Sciatic nerve (tissue), 2 donors: ENCODE results near the gene WDFY4. TPM values are rescaled to one million over a fixed set of nuclear protein-coding genes. Genes with fewer than 3 reads are reported as not detected.

Experiments
- ATAC-seq: fragments of 200-7000 bp; cut with Tn5 transposase; one replicate; pipeline ENCODE4 v1.9.1; 2020; ENCODE audit warnings: mild to moderate bottlenecking, moderate library complexity
- DNase-seq: peaks from one replicate; pipeline ENCODE4 v3.0.0-alpha.2; 2020; ENCODE audit warnings: low spot score
- intact Hi-C: fragments of 100-400 bp; cut with DNase I; formaldehyde crosslinking; loops from one replicate; pipeline ENCODE4 v1.14.2; 2022
- total RNA-seq: library from RNA; stranded (reverse); fragmentation: NEBNext Ultra II Directional; extraction: Animal tissue kit (Norgen Biotek cat#: 25700); gene quantifications from one replicate; pipeline ENCODE4 v1.2.1, GENCODE V29; 2021
- donor health status: DM: no; HTN: no; CAD: no.
- donor health status: DM: no; HTN: no; CAD: no.

Gene WDFY4
- total RNA-seq, 1 donor from 2014 or later, result 8.6 TPM

- intact Hi-C loops, result no loop called here
- ATAC-seq, result no peak
- DNase-seq, result no peak
Observed at GRCh38 chr10:48731654-48732053, 47.0 kb downstream of the WDFY4 start.

DNA sequence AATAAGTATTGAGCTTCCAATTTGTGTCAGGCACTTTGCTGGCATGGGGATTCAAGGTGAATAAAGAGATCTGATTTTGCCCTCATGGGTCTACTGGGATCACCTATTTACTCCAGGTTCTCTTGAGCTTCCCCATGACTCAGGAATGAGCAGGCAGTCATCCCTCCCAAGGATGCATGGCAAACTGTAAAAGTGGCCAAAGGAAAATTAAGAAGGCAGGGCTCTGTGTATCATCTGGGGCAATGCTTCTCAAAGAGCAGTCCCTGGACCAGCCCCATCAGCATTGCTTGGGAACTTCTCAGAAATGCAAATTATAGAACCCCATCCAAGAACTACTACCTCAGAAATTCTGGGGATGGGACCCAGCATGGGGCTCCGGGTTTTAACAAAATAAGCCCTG is 48.7 kb downstream of the WDFY4 start:
- no peak for DNase-seq
- no peak for ATAC-seq
- intact Hi-C loops, result no loop called here

DNA sequence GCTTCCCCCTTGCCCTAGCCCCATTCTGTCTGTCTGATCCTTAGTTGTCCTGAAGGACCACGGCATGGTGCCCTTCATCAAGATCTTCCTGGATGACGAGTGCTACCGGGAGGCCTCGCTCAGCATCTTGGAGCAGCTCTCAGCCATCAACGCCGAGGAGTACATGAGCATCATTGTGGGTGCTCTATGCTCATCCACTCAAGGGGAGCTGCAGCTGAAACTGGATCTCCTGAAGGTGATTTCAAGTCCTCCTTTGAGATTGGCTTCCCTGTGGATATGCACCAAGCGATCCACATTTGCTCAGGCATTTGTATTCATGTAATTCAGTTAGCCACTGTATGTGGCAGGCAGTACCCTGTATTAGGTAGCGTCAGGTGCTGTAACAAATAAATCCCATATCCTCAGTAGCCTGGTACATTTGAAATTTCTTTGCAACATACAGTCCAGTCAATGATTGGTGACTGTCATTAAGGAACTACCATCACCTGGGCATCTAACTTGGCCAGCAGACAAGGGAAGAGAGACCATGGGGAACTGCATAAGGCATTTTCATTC is 51.2 kb downstream of the WDFY4 start:
- DNase-seq (no peak), ATAC-seq (no peak)
- intact Hi-C loops, result no loop called here

GRCh38 chr10:48736596-48736995 is 51.9 kb downstream of the WDFY4 start:
- no peak for ATAC-seq
- intact Hi-C loops, result no loop called here
- DNase-seq, result no peak

DNA sequence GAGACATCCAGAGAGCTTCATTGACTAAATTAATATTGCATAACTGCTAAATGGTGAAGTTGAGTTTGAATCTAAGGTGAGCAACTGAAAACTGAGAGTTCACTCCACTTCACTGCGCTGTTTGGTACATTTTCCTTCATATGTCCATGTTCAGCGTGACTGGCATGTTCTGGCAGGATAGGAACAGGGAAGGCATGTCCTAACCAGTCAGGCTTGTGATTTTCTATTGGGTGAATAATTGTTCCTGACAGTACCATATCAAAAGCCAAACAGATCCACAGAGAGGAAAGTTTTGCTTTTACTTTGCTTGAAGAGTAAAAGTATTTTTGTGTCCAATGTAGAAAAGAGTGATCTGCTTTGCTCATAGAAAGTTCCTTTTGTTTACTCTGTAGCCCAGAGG is 53.2 kb downstream of the WDFY4 start:
- DNase-seq (no peak), ATAC-seq (no peak)
- intact Hi-C loops, result no loop called here

- intact Hi-C loops, result no loop called here
- ATAC-seq (no peak), DNase-seq (no peak)
Observed at GRCh38 chr10:48739170-48739569, 54.5 kb downstream of the WDFY4 start.

DNA sequence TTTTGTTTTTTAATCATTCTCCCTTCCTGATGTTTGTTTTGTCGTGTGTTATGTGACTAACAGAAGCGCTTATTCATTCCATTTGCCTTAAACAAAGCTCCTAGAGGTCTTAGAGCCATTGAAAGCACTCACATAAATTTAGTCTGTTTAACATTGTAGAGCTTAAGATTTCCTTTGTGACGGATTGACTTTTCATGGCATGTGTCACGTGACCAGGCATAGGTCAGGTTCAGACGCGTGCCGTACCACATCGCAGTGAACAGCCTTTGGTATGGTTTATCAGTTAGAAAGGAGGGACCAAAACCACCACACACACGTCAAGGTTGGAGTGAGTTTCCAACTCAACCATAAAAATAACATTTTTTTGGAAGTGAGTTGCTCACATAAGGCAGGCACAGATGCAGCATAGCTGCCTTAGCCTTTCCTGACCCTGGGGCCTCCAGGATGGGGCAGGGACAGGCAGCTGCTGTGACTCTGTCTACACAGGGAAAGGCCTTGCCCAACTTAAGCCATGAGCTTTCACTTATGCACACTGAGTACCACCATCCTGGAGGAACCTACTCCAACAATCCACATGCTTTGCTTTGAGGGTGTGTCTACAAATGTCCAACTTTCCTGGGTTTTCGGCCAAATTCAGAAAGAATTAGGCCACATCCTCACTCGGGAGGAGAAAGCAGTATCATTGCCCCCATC is 55.5 kb downstream of the WDFY4 start:
- intact Hi-C loops, result no loop called here
- ATAC-seq, result no peak
- DNase-seq, result no peak

GRCh38 chr10:48740988-48741387 is 56.3 kb downstream of the WDFY4 start:
- DNase-seq, result no peak
- ATAC-seq, result no peak
- intact Hi-C loops, result no loop called here

DNA sequence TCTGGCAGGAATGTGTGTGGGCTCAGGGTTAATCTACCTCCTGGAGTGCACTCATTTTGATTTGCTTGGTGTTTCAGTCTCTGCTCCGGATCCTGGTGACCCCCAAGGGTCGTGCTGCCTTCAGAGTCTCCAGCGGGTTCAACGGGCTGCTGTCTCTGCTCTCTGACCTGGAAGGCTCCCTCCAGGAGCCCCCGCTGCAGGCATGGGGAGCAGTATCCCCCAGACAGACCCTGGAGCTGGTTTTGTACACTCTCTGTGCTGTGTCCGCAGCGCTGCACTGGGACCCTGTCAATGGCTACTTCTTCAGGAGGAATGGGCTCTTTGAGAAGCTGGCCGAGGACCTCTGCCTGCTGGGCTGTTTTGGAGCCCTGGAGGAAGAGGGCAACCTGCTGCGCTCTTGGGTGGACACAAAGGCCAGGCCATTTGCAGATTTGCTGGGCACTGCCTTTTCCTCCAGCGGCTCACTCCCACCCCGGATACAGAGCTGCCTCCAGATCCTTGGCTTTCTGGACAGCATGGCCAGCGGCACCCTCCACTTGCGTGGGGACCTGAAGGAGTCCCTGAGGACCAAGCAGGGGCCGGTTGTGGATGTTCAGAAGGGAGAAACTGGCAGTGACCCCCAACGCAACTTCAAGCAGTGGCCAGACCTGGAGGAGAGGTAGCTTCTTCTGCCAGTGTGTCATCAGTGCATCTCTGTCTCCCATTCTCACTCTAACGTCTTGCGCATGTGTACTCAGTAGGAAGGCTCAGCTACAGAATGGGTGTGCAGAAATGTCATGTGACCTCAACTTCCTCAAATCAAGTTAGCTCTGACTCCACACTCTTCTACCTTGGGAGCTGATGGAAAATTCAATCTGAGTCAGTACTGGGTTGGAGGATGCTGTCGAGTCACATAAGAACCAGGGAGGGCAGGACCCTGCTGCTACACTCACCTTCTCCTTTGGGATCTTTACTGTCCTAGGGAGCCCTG is 58.5 kb downstream of the WDFY4 start:
- ATAC-seq (no peak), DNase-seq (no peak)
- intact Hi-C loops, result no loop called here

GRCh38 chr10:48744587-48744986 is 59.9 kb downstream of the WDFY4 start:
- DNase-seq (no peak), ATAC-seq (no peak)
- intact Hi-C loops, result no loop called here

- intact Hi-C loops, result no loop called here
- no peak for DNase-seq
- no peak for ATAC-seq
Observed at GRCh38 chr10:48745662-48746245, 61.1 kb downstream of the WDFY4 start.

DNA sequence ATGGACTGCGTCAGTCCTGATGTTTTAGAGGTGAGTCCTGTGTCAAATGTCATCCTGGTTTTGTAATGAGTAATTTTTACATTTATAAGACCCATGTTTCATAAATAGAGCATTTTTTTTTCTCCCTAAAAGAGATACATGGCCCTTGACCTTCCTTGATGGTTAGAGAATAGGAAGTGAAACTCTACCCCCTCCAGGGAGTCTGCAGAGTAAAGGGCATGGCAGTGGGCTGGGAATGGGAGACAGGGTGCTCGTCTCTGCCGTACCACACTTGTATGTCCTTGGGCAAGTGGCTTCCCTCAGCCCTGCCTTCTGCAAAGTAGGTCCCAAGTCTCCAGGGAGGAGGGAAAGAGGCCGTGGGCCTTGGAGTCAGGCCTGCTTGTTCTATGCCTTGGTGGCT is 63.9 kb downstream of the WDFY4 start:
- intact Hi-C loops, result no loop called here
- no peak for ATAC-seq

GRCh38 chr10:48749254-48749787 is 64.6 kb downstream of the WDFY4 start:
- intact Hi-C loops, result no loop called here
- ATAC-seq (no peak), DNase-seq (no peak)

More for the DNA sequence above, 63.9 kb downstream of the WDFY4 start:
- DNase-seq, result no peak

GRCh38 chr10:48750019-48750418 is 65.3 kb downstream of the WDFY4 start:
- ATAC-seq, result no peak
- DNase-seq, result no peak
- intact Hi-C loops, result no loop called here

GRCh38 chr10:48750991-48751390 is 66.3 kb downstream of the WDFY4 start:
- intact Hi-C loops, result no loop called here
- DNase-seq (no peak), ATAC-seq (no peak)

DNA sequence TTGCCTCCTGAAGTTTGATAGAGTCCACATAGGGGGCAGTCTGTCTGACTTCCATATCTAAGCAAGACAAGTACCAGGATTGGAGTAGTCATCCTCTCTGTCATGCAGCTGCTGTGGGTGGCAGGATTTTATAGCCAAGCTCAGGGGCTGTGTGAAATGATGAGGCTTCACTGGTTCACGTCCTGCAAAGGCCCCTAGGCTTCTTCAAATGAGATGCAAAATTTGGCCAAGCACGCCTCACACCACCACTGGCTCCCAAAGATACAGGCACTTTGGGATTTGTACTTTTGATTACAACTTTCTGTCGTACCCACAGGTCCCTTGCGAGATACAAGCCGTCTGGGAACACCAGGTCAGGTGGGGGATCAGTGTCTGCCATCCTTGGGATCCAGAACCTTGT is 67.1 kb downstream of the WDFY4 start:
- intact Hi-C loops, result no loop called here
- DNase-seq (no peak), ATAC-seq (no peak)

DNA sequence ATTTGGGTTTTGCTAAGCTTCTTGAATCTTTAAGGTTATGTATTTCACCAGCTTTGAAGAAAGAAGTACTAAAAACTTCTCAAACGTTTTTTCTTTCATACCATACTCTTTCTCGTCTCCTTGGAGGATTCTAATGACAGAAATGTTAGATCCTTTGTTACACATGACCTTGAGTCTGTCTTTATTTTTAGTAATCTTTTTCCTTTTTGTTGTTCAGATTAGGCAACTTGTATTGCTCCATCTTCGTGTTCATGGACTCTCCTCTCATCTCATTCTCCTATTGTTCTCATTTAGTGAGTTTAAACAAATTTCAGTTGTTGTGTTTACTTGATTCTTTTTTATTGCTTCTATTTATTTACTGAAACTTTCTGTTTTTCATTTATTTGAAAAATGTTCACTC is 73.7 kb downstream of the WDFY4 start:
- DNase-seq (no peak), ATAC-seq (no peak)
- intact Hi-C loops, result no loop called here

GRCh38 chr10:48759113-48759901 is 74.6 kb downstream of the WDFY4 start:
- intact Hi-C loops, result no loop called here
- ATAC-seq, result no peak

DNA sequence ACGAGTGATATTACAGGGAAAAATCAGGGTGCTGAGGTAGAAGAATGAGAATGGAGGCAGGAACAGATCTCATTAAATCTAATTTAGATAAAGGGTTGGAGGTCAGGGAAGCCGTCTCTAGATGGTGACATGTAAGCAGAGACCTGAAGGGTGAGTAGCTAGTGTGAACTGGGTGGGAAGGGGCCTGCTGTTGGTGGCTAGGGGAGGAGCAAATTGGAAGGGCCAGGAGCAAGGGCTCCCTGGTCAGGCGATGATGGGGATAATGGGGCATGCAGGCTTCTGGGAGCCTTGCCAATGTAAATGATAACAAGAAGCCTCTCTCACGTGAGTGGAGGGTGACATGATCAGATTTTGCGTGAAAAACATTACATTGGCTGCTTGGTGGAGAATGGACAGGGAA is 76.3 kb downstream of the WDFY4 start:
- intact Hi-C loops, result no loop called here
- ATAC-seq (no peak), DNase-seq (no peak)

More at GRCh38 chr10:48759113-48759901, 74.6 kb downstream of the WDFY4 start:
- DNase-seq, result no peak
